GM20000 (cell line): ENCODE results near the gene PSORS1C1.
"Not testable (repeated sequence)": the region's sequence is repeated elsewhere in the genome, so short reads cannot be mapped to it uniquely, and the experiment has no call there.

Source experiments
- DNase-seq: peaks from one replicate; pipeline ENCODE4 v3.0.0; 2012; ENCODE audit warnings: low spot score
- CTCF ChIP-seq: IDR thresholded peaks from 2 replicates; pipeline ENCODE4 v1.5.1; 2012; ENCODE audit warnings: mild to moderate bottlenecking, control low read depth; ENCODE audit errors: extremely low read depth, missing control alignments

Gene PSORS1C1

DNA sequence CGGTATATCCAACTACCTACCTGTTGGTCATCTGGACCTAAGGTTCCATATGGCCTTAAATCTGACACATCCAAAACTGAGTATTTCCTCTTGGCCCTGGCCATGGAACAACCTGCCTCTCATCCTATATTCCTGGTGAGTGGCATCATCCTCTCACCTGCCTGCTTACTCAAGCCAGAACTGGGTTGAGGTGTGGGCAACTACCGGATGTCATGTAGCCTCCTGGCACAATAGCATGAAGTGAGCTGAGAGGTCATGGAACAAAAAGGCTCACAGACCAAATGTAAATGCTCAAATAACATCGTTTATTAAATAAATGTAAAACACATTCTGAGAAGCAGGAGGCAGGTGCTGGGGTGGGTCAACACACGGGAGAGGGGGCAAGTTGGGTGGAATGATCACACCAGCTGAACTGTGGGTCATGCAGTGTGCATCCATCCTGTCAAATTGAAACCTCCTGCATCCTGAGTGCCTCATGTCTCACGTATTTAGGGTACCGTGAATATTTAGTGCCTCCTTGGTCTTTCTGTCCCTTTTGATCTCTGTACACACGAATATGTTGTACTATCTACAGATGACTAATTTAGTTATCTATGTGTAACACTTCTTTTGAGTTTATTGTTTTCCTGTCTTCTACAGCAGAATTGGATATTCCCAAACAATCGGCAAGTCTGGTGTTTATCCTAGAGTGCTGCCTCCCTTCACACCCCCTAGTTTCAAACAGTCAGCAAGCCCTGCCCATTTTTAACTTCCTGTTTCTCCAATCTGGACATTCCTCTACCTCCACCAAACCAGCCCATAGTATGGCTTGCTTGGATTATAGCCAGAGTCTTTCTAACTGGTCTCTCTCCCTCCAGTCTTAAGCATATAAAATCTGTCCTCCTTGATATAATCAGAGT lies 63.8 kb downstream of the PSORS1C1 start:
- DNase-seq = no peak
- TF ChIP-seq CTCF = no peak

DNA sequence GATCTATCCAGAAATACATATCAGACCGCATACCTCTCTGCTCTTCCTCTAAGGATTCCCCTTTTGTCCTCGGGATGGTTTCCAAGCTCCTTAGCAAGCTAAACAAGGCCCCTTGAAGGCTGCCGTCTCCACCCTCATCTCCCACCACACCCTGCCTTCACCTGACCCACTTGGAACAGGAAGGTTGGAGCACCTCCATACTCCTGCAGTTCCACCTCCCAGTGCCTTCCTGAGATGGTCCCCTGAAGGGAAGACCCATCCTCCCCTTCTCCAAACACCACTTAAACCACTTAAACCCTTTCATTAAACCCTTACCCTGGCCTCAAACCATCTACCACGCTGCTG lies 64.4 kb downstream of the PSORS1C1 start:
- DNase-seq = no peak
- TF ChIP-seq CTCF = no peak

DNA sequence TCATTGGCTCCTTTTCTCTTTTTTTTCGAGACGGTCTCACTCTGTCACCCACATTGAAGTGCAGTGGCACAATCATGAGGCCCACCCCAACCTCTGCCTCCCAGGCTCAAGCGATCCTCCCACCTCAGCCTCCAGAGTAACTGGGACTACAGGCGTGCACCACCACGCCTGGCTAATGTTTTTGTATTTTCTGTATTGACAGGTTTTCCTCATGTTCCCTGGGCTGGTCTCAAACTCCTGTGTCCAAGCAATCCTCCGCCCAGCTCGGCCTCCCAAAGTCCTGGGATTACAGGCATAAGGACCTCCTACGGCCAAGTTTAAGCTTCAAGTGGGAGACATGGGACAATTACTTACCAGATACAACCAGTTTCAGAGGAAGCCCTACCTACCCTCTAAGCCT lies 65.3 kb downstream of the PSORS1C1 start:
- DNase-seq = no peak
- no peak for TF ChIP-seq CTCF

DNA sequence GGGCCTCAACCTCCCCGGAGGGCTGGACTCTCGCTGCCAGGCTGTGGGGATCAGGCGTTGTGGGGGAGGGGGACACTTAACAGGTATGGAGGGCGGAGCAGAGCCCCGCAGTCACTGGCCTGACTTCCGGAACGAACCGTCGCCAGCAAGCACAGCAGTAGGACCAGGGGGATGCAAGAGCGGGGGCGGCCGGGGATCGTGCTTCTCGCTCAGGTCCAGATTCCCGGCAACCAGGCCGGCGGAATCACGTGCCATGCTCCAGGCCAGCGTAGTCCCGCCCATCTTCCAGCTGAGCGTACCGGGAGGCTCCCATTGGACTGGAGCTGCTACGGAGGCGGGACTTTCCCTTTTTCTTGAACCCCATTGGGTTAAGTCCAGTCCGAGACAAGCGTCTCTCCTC lies 65.9 kb downstream of the PSORS1C1 start:
- DNase-seq = no peak
- no peak for TF ChIP-seq CTCF

DNA sequence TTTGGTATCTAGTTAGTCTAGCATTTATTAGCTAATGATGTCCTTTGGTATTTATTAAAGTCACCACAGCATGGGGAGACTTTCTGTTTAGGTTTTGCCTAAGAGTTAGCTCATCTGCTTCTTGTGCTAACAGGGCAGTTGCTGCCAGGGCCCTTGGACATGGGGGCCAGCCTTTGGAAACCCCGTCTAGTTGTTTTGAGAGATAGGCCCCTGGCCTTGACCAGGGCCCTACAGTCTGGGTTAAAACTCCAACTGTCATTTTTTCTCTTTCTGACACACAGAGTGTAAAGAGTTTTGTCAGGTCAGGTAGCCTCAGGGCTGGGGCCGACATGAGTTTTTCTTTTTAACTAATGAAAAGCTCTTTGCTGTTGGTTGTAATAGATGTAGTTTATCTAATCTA lies 68.7 kb downstream of the PSORS1C1 start:
- not testable (repeated sequence) for DNase-seq

- not testable (repeated sequence) for DNase-seq
These were observed 69.3 kb downstream of the PSORS1C1 start for GRCh38 chr6:31183859-31184258.

- DNase-seq = not testable (repeated sequence)
These were observed 71.1 kb downstream of the PSORS1C1 start for GRCh38 chr6:31185695-31186051.

GRCh38 chr6:31186052-31186734 lies 71.6 kb downstream of the PSORS1C1 start:
- no peak for TF ChIP-seq CTCF

DNA sequence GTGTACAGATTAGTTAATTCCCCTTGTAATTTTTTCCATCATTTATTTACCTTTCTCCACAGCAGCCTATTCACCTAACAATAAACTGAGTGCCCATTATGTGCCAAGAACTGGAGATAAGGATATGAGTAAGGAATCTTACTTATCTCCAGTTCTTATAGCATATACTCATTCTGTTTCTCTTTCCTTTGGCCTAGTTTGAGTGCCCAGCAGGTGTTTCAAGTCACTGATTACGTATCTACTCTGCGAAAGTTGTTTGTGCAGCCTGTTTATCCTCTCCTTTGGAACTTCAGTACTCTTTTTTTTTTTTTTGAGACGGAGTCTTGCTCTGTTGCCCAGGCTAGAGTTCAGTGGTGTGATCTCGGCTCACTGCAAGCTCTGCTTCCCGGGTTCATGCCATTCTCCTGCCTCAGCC lies 73.2 kb downstream of the PSORS1C1 start:
- DNase-seq = no peak
- TF ChIP-seq CTCF = no peak

More at GRCh38 chr6:31186052-31186734, 71.6 kb downstream of the PSORS1C1 start:
- DNase-seq = no peak

- not testable (repeated sequence) for DNase-seq
These were observed 74.6 kb downstream of the PSORS1C1 start for GRCh38 chr6:31189223-31189622.
